Stimulated activated CD4-positive, alpha-beta T cell treated with anti-CD3 and anti-CD28 coated beads, Interleukin-12 subunit alpha, Interleukin-12 subunit beta, amount 100 ng/mL, for 48 hours (primary cell): ENCODE measurements around the gene LPCAT1.

Experiments
- DNase-seq, 3 donors: peaks; one replicate each; pipeline ENCODE4 v3.0.0-alpha.2; 2020; ENCODE audit warnings: low read depth in 2 of 3, low spot score in 1 of 3

The LPCAT1 gene

DNA sequence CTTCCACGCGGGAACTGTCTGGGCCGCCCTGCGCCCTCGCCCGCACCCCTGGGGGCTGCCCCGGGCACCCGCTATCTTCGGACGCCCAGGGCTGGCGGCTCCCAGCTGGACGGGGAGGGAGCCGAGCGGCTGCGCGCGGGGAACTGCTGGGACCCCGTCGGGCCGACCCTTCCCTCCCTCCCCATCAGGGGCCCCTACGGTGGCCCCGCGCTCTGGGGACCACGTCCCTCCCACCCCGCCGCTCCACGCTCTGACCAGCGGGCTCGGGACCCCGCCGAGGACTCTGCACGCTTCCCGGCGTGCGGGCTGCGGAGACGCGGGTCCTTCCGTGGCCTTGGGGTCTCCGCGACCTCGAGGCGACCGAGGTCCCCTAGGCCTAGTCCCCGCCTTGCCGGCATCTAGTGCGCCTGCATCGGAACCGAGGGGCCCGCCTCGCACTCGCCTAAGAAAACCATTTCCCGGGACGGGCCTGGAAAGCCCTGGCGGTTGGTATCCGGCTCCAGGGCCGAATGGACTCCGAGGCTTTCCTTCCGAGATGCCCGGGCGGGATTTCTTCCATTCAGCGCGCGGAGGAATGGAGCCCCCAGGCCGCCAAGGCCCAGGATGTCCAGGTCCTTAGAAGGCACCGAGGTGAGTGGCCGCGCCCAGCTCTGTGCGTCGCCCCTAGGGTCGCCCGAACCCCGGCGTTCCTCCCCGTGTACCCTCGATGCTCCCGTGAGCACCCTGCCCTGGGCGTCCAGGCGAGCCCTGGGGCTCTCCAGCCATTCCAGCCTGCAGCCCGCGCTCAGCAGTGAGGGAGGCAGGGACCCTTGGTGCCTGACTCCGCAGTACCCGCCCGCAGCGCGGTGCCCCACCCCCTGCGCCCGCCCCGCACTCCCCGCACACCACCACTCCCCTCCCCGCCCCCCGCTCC lies 77.8 kb downstream of the LPCAT1 start:
- no peak for DNase-seq

- DNase-seq = peak in 1 of 3 donors; percentile 19
These were observed 78.5 kb downstream of the LPCAT1 start, which contains the start of gene SLC6A3 for GRCh38 chr5:1445313-1445688. Gene SLC6A3 (minus strand): TSS chr5:1445440. CDS start chr5:1443197, 2,243 bp downstream.

- no peak for DNase-seq
These were observed 79.2 kb downstream of the LPCAT1 start for GRCh38 chr5:1444361-1445189.

- DNase-seq = no peak
These were observed 79.8 kb downstream of the LPCAT1 start for GRCh38 chr5:1443991-1444360.

DNA sequence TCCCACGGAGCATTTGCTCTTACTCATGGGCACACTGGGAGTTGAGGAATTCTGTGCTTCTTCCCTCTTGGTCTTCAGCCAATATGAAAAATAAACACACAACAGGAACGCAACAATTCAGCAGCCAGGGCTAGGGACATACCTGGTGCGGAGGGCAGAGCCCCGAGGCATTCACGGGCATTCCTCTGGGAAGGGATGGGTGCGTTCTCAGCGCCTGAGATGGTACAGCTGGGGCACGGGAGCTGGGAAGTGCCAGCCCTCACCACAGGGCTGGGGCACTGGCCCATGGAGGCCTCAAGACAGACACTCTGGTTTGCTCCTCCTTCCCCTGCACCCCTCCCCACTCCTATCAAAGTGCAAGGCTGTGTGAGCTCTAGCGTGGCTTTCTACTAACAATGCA lies 80.6 kb downstream of the LPCAT1 start:
- no peak for DNase-seq

GRCh38 chr5:1442222-1443145 lies 81.3 kb downstream of the LPCAT1 start:
- DNase-seq = no peak

- DNase-seq = no peak
These were observed 82.4 kb downstream of the LPCAT1 start for GRCh38 chr5:1441166-1441865.

- no peak for DNase-seq
These were observed 83.7 kb downstream of the LPCAT1 start for GRCh38 chr5:1440098-1440493.

- DNase-seq = no peak
These were observed 84.2 kb downstream of the LPCAT1 start for GRCh38 chr5:1439388-1440097.

- no peak for DNase-seq
These were observed 84.9 kb downstream of the LPCAT1 start for GRCh38 chr5:1438871-1439270.

DNA sequence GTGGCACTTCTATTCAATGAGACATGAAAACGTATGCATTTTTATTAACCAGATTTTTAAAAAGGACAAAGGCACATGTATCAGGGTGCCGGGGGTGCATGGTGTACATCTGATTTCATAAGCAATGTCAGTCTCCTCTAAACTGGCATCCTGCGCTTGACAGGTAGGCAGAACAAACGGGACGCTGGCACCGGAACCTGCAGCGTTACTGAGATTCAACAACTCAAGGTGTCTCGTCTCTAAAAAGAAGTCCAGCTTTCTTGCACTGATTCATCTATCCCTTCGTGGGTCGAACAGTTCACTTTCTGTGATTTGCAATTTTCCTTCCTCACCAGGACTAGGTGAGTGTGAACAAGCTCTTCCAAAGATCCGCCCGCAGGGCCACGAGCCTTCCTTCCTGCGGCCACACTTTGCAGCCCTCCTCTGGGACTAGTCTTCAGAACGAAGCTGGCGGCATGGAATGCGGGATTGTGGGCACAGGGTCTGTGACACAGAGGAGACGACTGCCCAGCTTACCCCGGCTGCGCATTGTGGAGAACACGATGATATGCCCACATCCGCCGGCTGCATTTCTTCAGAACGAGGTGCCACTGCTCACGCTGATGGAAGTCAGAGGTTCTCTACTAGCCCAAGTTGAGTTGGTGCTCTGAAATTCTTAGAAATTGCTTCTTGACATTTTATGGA lies 85.7 kb downstream of the LPCAT1 start:
- DNase-seq = no peak

DNA sequence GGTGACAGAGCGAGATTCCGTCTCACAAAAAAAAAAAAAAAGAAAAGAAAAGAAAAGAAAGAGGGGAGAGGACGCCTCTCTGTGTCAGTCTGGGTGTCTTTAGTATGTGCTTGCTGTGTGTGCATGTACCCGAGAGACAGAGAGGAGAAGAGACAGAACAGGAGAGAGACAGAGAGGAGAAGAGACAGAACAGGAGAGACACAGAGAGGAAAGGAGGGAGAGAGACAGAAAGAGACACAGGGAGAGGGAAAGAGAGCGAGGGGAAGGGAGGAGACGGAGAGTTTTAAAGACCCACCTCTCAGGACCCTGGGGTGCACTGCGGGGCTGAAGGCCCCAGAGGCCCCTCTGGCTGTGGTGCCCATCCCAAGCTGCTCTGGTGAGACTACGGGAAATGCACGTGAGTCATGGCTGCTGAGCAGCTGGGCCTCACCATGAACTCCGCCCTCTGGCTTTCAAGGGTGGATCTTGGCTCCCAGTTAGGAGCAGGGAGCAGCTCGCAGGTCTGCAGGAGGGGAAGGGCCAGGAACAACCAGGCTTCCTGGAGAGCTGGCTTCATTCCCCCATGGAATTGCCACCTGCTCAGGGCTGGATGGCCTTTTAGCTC lies 86.4 kb downstream of the LPCAT1 start:
- no peak for DNase-seq

DNA sequence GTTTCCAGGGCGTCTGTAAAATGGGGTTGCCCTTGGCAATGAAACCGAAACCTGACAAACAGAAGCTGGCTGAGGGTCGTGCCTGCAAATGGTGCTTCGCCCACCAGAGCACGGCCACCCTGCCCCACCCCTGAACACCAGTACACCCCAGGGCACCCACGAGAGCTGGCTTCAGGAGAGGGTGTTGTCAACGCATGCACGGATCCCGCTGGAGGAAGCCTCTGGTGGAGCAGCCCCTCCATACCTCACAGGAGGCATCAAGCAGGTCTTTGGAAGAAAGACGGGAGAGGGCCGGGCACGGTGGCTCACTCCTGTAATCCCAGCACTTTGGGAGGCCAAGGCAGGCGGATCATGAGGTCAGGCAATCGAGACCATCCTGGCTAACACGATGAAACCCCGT lies 87.1 kb downstream of the LPCAT1 start:
- DNase-seq = no peak

DNA sequence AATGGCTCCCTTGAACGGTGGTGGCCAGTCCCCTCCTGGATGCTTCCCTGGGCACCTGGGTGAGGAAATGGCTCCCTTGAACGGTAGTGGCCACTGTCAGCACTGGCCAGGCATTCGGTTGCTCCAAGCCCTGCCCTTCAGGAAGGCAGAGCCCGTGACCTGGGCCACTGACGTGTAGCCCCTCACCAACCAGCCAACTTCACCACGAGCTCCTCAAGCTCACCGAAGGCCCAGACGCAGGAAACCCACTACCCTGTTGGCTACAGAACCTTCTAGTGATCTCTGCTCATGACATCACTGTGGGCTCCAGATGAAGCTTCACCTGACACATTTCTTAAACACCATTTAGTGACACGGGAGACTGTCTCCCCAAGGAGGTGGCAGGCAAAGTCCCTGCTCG lies 87.7 kb downstream of the LPCAT1 start:
- no peak for DNase-seq

GRCh38 chr5:1435369-1435768 lies 88.4 kb downstream of the LPCAT1 start:
- no peak for DNase-seq

- no peak for DNase-seq
These were observed 91.5 kb downstream of the LPCAT1 start for GRCh38 chr5:1432296-1432695.

DNA sequence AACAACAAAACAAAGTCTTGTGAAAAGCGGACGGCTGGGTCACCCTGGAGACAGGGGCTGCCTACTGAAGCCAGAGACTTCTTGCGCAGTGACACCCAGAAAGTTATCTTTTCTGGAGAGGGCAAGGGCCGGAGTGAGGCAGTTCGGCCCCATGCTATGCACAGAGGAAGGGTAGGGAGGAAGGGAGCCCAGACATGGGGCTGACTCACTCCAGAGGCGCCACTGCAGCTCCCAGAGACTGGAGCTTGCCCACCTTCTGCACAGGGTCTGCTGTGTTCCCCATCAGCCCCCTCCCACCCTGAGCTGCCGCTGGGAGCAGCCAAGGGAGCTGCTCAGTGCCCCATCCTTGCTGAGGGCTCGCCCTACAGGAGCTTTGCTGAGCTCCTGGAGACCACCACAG lies 91.9 kb downstream of the LPCAT1 start:
- no peak for DNase-seq

DNA sequence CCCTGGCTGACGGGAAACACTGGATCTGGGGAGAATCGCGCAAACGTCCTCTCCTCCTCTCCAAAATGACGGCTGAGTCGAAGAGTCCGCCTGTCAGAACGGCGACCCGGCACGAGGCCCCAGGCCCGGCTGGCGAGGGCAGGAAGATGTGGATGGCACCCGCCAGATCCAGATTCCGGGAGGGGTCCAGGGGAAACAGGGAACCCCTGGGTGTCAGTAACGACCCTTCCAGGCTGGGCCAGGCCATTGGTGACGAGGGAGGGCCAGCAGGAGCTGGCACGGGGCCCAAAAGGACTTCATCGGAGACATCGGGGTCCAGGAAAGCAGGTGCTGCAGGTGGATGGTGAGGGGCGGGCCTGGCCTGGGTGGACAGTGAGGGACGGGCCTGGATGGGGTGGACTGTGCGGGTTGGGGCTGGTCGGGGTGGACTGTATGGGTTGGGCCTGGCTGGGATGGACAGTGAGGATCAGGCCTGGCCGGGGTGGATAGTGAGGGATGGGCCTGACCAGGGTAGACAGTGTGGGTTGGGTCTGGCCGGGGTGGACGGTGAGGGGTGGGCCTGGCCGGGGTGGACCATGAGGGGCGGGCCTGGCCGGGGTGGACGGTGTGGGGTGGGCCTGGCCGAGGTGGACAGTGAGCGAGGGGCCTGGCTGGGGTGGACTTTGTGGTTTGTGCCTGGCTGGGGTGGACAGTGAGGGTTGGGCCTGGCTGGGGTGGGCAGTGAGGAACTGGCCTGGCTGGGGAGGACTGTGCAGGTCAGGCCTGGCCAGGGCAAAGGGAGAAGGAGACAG lies 92.5 kb downstream of the LPCAT1 start:
- DNase-seq = no peak
